Naive thymus-derived CD4-positive, alpha-beta T cell (primary cell): ENCODE results near the gene CD38. TPM values are rescaled to one million over a fixed set of nuclear protein-coding genes. Genes with fewer than 3 reads are reported as not detected.
A peak's percentile ranks its signal among the peaks of the same experiment; 100 is the strongest.
"Not testable (repeated sequence)": the region's sequence is repeated elsewhere in the genome, so short reads cannot be mapped to it uniquely, and the experiment has no call there.

Experiments used
- ATAC-seq: fragments of 150-1000 bp; cut with Tn5 transposase; 2 replicates; pipeline ENCODE4 v1.10.0; 2021; ENCODE audit warnings: mild to moderate bottlenecking, moderate library complexity
- CTCF ChIA-PET: fragments of 350-600 bp; sonication (Branson Sonifier 250); formaldehyde crosslinking; loops from one replicate; lab custom pipeline; 2021; ENCODE audit warnings: antibody characterized with exemption; lab: Charles Lee
- POLR2A ChIA-PET: fragments of 350-600 bp; sonication (Branson Sonifier 250); formaldehyde crosslinking; loops from one replicate; lab custom pipeline; 2021; ENCODE audit warnings: antibody characterized with exemption, inconsistent platforms; lab: Charles Lee
- DNase-seq, 9 donors: peaks; one replicate each; pipeline versions ENCODE4 v3.0.0 to v3.0.0-alpha.2; 2020 to 2022; ENCODE audit warnings: mixed read lengths in 1 of 9
- H3K27ac ChIP-seq: one replicate; pipeline ENCODE4 v1.7.0; 2013; ENCODE audit warnings: mild to moderate bottlenecking, low read depth, low read length, moderate library complexity
- H3K27me3 ChIP-seq, 2 donors: one replicate each; pipeline ENCODE4 v1.7.0; 2013; ENCODE audit warnings: low read length in 2 of 2, mild to moderate bottlenecking in 2 of 2, moderate library complexity in 2 of 2; ENCODE audit not compliant: control insufficient read depth in 2 of 2, insufficient read depth in 2 of 2
- H3K36me3 ChIP-seq, 3 experiments: 1 replicate in 2 of 3; 2 replicates in 1 of 3; pipeline ENCODE4 v1.7.0; 2013; ENCODE audit warnings: low read length in 3 of 3, mild to moderate bottlenecking in 3 of 3, moderate library complexity in 1 of 3; ENCODE audit not compliant: insufficient read depth in 3 of 3, control insufficient read depth in 2 of 3
- H3K4me1 ChIP-seq, 2 donors: one replicate each; pipeline ENCODE4 v1.7.0; 2013; ENCODE audit warnings: low read length in 2 of 2, mild to moderate bottlenecking in 2 of 2, moderate library complexity in 1 of 2; ENCODE audit not compliant: control insufficient read depth in 2 of 2, insufficient read depth in 2 of 2
- H3K4me3 ChIP-seq: 2 replicates; pipeline ENCODE4 v1.7.0; 2013; ENCODE audit warnings: mild to moderate bottlenecking, low read length
- H3K9me3 ChIP-seq, 3 experiments: 1 replicate in 2 of 3; 2 replicates in 1 of 3; pipeline ENCODE4 v1.7.0; 2013; ENCODE audit warnings: low read length in 3 of 3; ENCODE audit not compliant: control insufficient read depth in 2 of 3
- H3K27ac Mint-ChIP-seq, 9 donors: one replicate each; pipeline ENCODE4 v1.8.0; 2020 to 2022; ENCODE audit warnings: mixed read lengths in 9 of 9, mild to moderate bottlenecking in 8 of 9, moderate library complexity in 5 of 9, inconsistent platforms in 2 of 9
- H3K27me3 Mint-ChIP-seq, 5 donors: one replicate each; pipeline ENCODE4 v1.8.0; 2021 to 2022; ENCODE audit warnings: mixed read lengths in 5 of 5, mild to moderate bottlenecking in 1 of 5
- H3K36me3 Mint-ChIP-seq, 5 donors: one replicate each; pipeline ENCODE4 v1.8.0; 2020 to 2022; ENCODE audit warnings: mixed read lengths in 5 of 5, mild to moderate bottlenecking in 3 of 5, inconsistent platforms in 1 of 5
- H3K4me1 Mint-ChIP-seq, 7 donors: one replicate each; pipeline ENCODE4 v1.8.0; 2020 to 2022; ENCODE audit warnings: mixed read lengths in 7 of 7, mild to moderate bottlenecking in 3 of 7, inconsistent platforms in 1 of 7
- H3K4me3 Mint-ChIP-seq, 10 donors: one replicate each; pipeline ENCODE4 v1.8.0; 2020 to 2022; ENCODE audit warnings: mild to moderate bottlenecking in 10 of 10, mixed read lengths in 10 of 10, moderate library complexity in 6 of 10, inconsistent platforms in 2 of 10
- H3K9me3 Mint-ChIP-seq, 11 donors: one replicate each; pipeline ENCODE4 v1.8.0; 2020 to 2022; ENCODE audit warnings: mixed read lengths in 11 of 11, mild to moderate bottlenecking in 4 of 11, inconsistent platforms in 1 of 11, moderate library complexity in 1 of 11
- intact Hi-C, 2 donors: fragments of 100-400 bp; cut with micrococcal nuclease; formaldehyde crosslinking; loops; one replicate each; pipeline ENCODE4 v1.15.1; 2023
- polyA plus RNA-seq, 2 donors: library from polyadenylated mRNA; unstranded; fragments of 300-500 nt; fragmentation: Illumina TruSeq; gene quantifications; one replicate each; pipeline ENCODE4 v1.2.3, GENCODE V29; 2021
- total RNA-seq, 6 experiments: library from RNA in 5 of 6; stranded (reverse) in 5 of 6; gene quantifications; 1 replicate in 5 of 6; 2 replicates in 1 of 6; pipeline ENCODE4 v1.2.3 and lab custom pipeline; 2021 to 2026

CD38 gene
- total and polyA plus RNA-seq, 7 experiments from 2014 or later = 5.6 to 189 (median 14.0) TPM

DNA sequence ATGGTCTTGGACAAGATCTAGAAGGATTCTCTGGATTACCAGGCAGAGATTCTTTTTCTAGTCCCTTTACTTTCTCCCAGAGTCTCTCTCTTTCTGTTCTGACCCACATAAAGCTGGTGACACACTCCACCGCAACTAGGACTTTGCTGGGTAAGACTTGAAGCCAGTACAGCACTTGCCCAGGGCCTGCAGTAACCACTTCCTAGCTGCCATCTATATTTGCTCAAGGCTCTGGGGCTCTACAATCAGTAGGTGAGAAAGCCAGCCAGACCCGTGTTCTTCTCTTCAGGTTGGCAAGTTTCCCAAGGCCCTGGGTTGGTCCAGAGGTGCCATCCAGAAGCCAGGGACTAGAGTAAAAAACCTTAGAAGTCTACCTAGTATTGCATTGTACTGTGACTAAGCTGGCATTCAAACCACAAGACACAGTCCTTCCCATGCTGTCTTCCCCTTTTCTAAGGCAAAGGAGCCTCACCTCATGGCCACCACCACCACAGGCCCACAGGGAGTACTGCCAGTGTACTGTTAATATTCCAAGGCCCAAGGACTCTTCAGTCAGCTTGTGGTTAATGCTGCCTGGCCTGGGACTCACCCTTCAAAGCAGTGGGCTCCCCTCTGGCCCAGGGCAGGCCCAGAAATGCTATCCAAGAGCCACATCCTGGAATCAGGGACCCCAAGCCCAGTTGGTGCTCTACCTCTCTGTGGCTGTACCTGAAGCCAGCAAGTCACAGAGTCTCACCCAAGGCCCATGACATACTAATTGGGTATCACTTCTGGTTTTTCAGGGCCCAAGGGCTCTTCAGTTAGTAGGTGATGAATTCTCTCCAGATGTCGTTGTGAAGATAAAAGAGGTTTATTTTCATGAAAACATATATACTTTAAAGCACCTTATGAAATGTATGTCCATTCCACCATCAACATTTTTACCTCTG is 54.7 kb downstream of the CD38 start:
- Histone ChIP-seq H3K4me1 (no peaks in the 10 kb centered on the region), H3K27ac (no peak overlapping the region), H3K36me3 (peaks cover 0 to 20% (median 5%) of the 10 kb centered on the region in 3 experiments), H3K9me3 (no peaks in the 10 kb centered on the region), H3K27me3 (no peaks in the 10 kb centered on the region), H3K4me3 (no peak overlapping the region)
- ATAC-seq = peak; percentile 57
- H3K4me1 Mint-ChIP-seq = peaks cover 6 to 42% (median 13%) of the 10 kb centered on the region in 7 donors
- H3K36me3 Mint-ChIP-seq = peaks cover 27 to 85% (median 69%) of the 10 kb centered on the region in 5 donors
- peak overlapping the region in 2 of 9 donors; percentile 5 to 54 for H3K27ac Mint-ChIP-seq
- no peak for DNase-seq
- peaks cover 0 to 17% (median 2%) of the 10 kb centered on the region in 11 donors for H3K9me3 Mint-ChIP-seq
- intact Hi-C loops = no loop called here
- ChIA-PET POLR2A (no interaction called here), CTCF (no interaction called here)
- no peaks in the 10 kb centered on the region for H3K27me3 Mint-ChIP-seq
- H3K4me3 Mint-ChIP-seq = no peak overlapping the region

DNA sequence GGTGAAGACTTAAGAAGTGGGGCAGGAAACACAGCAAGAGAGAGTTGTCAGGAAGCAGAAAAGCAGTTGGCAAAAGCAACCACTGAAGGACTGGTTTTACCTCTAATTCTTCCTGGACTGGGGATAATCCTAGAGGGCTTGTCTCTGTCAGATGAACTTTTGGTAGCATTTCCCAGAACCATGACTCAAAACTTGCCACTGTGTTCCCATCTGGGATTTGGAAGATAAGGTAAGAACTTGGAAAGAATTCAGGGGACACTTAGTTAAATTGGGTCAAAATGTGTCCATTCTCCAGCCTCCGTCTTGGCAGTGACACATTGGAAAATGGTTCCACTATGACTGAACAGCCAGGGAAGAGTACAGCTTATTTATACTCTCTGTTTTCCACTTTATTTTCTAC is 55.7 kb downstream of the CD38 start:
- H3K27ac ChIP-seq = no peak overlapping the region
- H3K36me3 Mint-ChIP-seq = peaks cover 27 to 87% (median 72%) of the 10 kb centered on the region in 5 donors
- ATAC-seq (no peak), DNase-seq (no peak)
- peaks cover 0 to 20% (median 5%) of the 10 kb centered on the region in 3 experiments for H3K36me3 ChIP-seq
- H3K27me3 Mint-ChIP-seq = no peaks in the 10 kb centered on the region
- POLR2A ChIA-PET = no interaction called here
- H3K4me3 ChIP-seq = no peak overlapping the region
- H3K4me3 Mint-ChIP-seq = no peak overlapping the region
- H3K27me3 ChIP-seq = no peaks in the 10 kb centered on the region
- intact Hi-C loops = no loop called here
- no peaks in the 10 kb centered on the region for H3K4me1 ChIP-seq
- peak overlapping the region in 1 of 9 donors; percentile 60 for H3K27ac Mint-ChIP-seq
- peaks cover 6 to 43% (median 13%) of the 10 kb centered on the region in 7 donors for H3K4me1 Mint-ChIP-seq
- no peaks in the 10 kb centered on the region for H3K9me3 ChIP-seq
- CTCF ChIA-PET = no interaction called here
- peaks cover 0 to 17% (median 2%) of the 10 kb centered on the region in 11 donors for H3K9me3 Mint-ChIP-seq

DNA sequence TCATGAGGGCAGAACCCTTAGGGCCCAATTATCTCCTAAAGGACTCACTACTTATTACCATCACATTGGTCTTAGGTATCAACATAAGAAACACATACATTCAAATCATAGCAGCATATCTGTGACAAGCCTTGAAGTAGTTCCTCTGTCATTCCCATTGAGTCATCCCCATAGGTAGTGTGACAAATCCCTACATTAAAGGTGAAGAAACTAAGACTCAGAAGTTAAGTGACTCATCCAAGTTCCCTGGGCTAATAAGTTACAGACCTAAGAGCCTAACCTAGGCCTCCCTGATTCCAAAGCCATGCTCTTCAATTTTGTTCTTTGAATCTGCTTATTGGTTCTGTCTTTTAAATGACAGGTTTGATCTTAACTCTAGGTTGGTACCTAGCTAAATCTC is 58.2 kb downstream of the CD38 start:
- H3K4me3 ChIP-seq = no peak overlapping the region
- CTCF ChIA-PET = interaction anchor here (0.6 kb wide), 1 partner anchor 69 kb away, joined by 3 read pairs; no protein-coding TSS in a partner anchor
- H3K27me3 Mint-ChIP-seq = no peaks in the 10 kb centered on the region
- no peak for DNase-seq
- no peak overlapping the region for H3K27ac ChIP-seq
- H3K9me3 Mint-ChIP-seq = peaks cover 0 to 6% (median 0%) of the 10 kb centered on the region in 11 donors
- POLR2A ChIA-PET = no interaction called here
- H3K36me3 Mint-ChIP-seq = peaks cover 27 to 82% (median 73%) of the 10 kb centered on the region in 5 donors
- no peak overlapping the region for H3K4me3 Mint-ChIP-seq
- peak overlapping the region in 1 of 9 donors; percentile 62 for H3K27ac Mint-ChIP-seq
- peaks cover 0 to 27% (median 5%) of the 10 kb centered on the region in 3 experiments for H3K36me3 ChIP-seq
- H3K9me3 ChIP-seq = no peaks in the 10 kb centered on the region
- intact Hi-C loops = no loop called here
- ATAC-seq = no peak
- H3K4me1 Mint-ChIP-seq = peaks cover 3 to 28% (median 8%) of the 10 kb centered on the region in 7 donors
- H3K27me3 ChIP-seq = no peaks in the 10 kb centered on the region
- no peaks in the 10 kb centered on the region for H3K4me1 ChIP-seq

DNA sequence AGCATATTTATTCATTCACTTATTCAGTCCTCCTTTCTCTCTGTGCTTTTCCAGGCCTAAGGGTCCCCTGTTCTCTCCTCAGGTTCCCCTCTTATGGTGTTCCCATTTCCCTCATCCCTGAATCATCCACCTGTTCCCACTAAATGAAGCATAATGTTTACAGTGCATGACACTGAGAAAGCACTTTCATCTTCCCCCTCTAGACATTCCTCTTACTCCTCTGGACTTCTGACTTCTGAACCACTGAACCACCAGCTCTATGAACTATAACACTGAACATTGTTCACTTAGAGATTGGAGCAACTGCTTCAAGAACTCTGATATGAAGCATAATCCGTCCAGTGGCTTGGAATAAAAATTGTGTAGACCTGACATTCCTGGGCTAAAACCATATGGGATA is 59.5 kb downstream of the CD38 start:
- DNase-seq = no peak
- H3K4me3 ChIP-seq = no peak overlapping the region
- H3K4me1 Mint-ChIP-seq = peaks cover 0 to 18% (median 4%) of the 10 kb centered on the region in 7 donors
- no peaks in the 10 kb centered on the region for H3K9me3 ChIP-seq
- no peak overlapping the region for H3K4me3 Mint-ChIP-seq
- peaks cover 0 to 6% (median 0%) of the 10 kb centered on the region in 11 donors for H3K9me3 Mint-ChIP-seq
- no peaks in the 10 kb centered on the region for H3K27me3 ChIP-seq
- H3K27ac ChIP-seq = no peak overlapping the region
- ChIA-PET CTCF (no interaction called here), POLR2A (no interaction called here)
- H3K4me1 ChIP-seq = no peaks in the 10 kb centered on the region
- ATAC-seq = no peak
- H3K27me3 Mint-ChIP-seq = no peaks in the 10 kb centered on the region
- intact Hi-C loops = no loop called here
- peaks cover 0 to 21% (median 5%) of the 10 kb centered on the region in 3 experiments for H3K36me3 ChIP-seq
- peaks cover 19 to 72% (median 62%) of the 10 kb centered on the region in 5 donors for H3K36me3 Mint-ChIP-seq
- peak overlapping the region in 1 of 9 donors; percentile 15 for H3K27ac Mint-ChIP-seq

DNA sequence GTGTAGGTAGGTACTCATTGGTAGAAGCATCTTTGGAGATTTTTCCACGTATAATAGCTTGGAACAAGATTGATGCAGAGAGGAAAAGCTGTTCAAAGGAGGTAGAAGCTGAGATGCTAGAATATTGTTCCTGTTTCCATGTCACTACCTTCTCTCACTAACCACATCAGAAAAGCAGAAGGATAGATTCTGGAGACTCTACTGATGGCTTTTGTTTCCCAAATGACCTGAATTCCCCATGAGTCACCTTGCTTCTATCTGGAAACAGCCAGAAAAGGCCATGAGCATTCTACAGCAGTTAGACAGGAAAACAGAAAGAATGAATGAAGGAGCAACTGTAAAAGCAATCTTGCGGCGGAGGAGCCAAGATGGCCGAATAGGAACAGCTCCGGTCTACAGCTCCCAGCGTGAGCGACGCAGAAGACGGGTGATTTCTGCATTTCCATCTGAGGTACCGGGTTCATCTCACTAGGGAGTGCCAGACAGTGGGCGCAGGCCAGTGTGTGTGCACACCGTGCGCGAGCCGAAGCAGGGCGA is 63.1 kb downstream of the CD38 start:
- H3K4me1 ChIP-seq, H3K36me3 ChIP-seq, H3K9me3 Mint-ChIP-seq, CTCF ChIA-PET, DNase-seq, H3K4me3 ChIP-seq, H3K9me3 ChIP-seq, H3K4me3 Mint-ChIP-seq, ATAC-seq, H3K27me3 ChIP-seq, H3K4me1 Mint-ChIP-seq, H3K27me3 Mint-ChIP-seq, POLR2A ChIA-PET, H3K27ac ChIP-seq, intact Hi-C loops: not testable (repeated sequence)
- Mint-ChIP-seq H3K36me3 (peaks cover 13 to 46% (median 42%) of the 10 kb centered on the region in 5 donors), H3K27ac (peak overlapping the region in 1 of 9 donors; percentile 33)

DNA sequence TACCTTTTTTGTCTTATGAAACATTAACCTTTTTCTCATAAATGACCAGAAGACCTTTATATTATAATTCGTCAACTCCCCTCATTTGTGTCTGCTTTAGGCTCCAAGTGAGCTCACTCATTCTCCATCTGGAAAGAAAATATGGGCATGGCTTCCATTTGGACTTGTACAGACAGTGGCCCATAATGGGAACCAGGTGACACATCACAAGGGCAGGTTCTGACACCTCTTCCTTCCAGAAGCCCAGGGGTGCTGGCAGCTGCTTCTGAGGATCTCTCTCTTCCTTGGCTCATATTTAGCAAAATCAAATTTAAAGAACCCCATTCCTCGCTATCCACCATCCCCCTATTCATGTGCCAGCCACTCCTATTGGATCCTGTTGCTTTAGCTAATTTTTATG is 69.6 kb downstream of the CD38 start:
- no peaks in the 10 kb centered on the region for H3K4me1 ChIP-seq
- Mint-ChIP-seq H3K4me1 (peaks cover 0 to 2% (median 0%) of the 10 kb centered on the region in 7 donors), H3K27ac (peak overlapping the region in 1 of 9 donors; percentile 65), H3K4me3 (no peak overlapping the region), H3K27me3 (no peaks in the 10 kb centered on the region), H3K9me3 (no peaks in the 10 kb centered on the region), H3K36me3 (peaks cover 0 to 36% (median 27%) of the 10 kb centered on the region in 5 donors)
- H3K36me3 ChIP-seq = peaks cover 0 to 6% (median 0%) of the 10 kb centered on the region in 3 experiments
- DNase-seq (no peak), ATAC-seq (no peak)
- ChIA-PET POLR2A (interaction anchor here (0.5 kb wide), 1 partner anchor 81 kb away, joined by 4 read pairs; no protein-coding TSS in a partner anchor), CTCF (no interaction called here)
- H3K27me3 ChIP-seq = no peaks in the 10 kb centered on the region
- intact Hi-C loops = no loop called here
- no peaks in the 10 kb centered on the region for H3K9me3 ChIP-seq
- no peak overlapping the region for H3K4me3 ChIP-seq
- no peak overlapping the region for H3K27ac ChIP-seq
